GM18511 (cell line): Measurements from ENCODE around the gene TMEM248.
"Not testable (repeated sequence)": the region's sequence is repeated elsewhere in the genome, so short reads cannot be mapped to it uniquely, and the experiment has no call there.

Experiments used
- ATAC-seq: cut with Tn5 transposase; IDR thresholded peaks from one replicate; pipeline ENCODE4 v1.9.1; 2021; ENCODE audit warnings: mild to moderate bottlenecking, moderate library complexity; ENCODE audit not compliant: unreplicated experiment

The TMEM248 gene

DNA sequence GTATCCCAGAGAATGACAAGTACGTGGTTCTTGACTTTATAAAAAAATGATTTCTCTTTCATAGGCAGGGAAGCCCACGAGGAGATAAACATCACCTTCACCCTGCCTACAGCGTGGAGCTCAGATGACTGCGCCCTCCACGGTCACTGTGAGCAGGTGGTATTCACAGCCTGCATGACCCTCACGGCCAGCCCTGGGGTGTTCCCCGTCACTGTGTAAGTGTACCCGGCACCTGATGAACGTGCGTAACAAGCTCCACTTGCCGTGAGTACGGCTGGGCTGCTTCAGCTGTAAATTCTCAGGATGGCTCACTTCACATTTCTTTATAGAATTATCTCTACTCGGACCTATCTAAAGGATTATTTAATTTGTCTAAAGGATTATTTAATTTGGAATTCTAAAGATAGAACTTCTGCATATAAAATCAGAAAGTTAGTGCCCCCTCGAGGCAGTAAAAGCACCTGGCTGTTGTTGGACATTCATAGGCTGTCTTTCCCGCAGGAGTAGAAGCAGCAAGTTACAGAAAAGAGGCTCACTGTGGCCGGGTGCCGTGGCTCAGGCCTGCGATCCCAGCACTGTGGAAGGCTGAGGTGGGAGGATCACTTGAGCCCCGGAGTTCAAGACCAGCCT is 27.6 kb downstream of the TMEM248 start:
- ATAC-seq: no peak

- no peak for ATAC-seq
Measured at GRCh38 chr7:66950311-66950710, 29.3 kb downstream of the TMEM248 start.

DNA sequence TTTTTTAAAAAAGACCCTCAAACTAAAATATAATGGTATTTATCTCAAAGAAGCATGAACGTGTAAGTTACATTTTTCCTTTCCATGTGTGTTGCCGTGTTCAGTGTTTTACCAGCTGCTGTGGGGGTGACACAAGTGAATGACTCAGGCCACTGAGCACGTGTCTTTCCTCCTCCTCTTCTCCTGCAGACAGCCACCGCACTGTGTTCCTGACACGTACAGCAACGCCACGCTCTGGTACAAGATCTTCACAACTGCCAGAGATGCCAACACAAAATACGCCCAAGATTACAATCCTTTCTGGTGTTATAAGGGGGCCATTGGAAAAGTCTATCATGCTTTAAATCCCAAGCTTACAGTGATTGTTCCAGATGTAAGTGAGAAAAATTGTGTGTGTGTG is 29.7 kb downstream of the TMEM248 start:
- no peak for ATAC-seq

- no peak for ATAC-seq
Measured at GRCh38 chr7:66952343-66953043, 31.5 kb downstream of the TMEM248 start.

GRCh38 chr7:66953044-66953427 is 32.0 kb downstream of the TMEM248 start:
- no peak for ATAC-seq

DNA sequence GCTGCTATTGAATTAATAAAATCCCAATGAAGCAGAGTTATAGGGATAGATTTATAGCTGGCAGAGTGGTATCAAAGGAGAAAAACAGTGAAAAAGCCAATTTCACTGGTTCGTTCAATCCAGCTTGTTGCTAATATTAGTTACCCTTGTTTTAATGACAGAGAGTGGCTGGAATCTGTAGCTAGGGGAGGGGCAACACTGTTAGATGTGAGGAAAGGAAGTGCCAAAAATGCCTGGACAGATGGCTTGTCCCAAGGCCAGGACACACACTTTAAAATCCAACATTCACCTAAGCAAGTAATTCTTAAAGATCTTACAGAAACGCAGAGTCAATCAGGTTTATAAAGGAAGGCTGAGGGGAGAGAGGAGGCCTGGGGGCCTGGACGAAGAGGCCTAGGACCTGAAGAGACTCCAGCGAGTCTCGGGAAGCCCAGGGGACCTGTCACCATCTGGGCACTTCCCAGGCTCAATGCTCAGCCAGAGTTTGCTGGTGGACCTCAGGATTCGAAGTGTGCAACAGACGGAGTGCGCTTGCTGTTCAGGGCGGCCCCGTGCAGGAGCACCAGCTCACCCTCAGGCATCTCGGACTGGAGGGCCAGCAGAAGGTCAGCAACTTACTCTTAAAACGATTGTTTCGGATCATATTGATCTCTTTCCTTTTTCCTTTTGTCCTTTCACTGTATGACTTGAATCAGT is 36.7 kb downstream of the TMEM248 start:
- ATAC-seq: no peak

- no peak for ATAC-seq
Measured at GRCh38 chr7:66958538-66959350, 37.7 kb downstream of the TMEM248 start.

GRCh38 chr7:66960192-66960591 is 39.2 kb downstream of the TMEM248 start:
- no peak for ATAC-seq

- ATAC-seq: no peak
Measured at GRCh38 chr7:66961096-66961495, 40.1 kb downstream of the TMEM248 start.

DNA sequence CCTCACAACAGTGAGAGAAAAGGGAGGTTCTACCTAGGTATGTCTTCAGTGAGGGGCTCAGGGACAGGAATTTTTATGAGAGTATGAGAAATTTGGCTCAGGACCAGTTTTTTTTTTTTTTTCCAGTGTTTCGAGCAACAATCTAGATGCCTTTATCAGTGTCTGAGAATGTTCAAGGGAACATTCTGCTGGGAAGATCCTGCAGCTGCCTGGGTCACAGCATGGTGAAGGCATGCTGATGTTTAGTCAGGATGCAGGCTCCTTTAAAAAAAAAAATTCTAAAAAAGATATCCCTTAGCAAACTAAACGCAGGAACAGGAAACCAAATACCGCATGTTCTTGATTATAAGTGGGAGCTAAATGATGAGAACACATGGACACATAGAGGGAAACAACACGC is 43.4 kb downstream of the TMEM248 start:
- ATAC-seq: no peak

GRCh38 chr7:66967029-66967428 is 46.0 kb downstream of the TMEM248 start:
- no peak for ATAC-seq

DNA sequence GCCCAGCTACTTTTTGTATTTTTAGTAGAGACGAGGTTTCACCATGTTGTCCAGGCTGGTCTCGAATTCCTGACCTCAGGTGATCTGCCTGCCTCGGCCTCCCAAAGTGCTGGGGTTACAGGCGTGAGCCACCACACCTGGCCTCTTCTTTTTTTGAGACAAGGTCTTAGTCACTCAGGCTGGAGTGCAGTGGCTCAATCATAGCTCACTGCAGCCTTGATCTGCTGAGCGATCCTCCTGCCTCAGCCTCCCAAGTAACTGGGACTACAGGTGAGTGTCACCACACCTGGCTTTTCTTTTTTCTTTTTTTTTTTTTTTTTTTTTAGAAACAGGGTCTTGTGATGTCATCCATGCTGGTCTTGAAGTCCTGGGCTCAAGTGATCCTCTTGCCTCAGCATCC is 48.0 kb downstream of the TMEM248 start:
- not testable (repeated sequence) for ATAC-seq

DNA sequence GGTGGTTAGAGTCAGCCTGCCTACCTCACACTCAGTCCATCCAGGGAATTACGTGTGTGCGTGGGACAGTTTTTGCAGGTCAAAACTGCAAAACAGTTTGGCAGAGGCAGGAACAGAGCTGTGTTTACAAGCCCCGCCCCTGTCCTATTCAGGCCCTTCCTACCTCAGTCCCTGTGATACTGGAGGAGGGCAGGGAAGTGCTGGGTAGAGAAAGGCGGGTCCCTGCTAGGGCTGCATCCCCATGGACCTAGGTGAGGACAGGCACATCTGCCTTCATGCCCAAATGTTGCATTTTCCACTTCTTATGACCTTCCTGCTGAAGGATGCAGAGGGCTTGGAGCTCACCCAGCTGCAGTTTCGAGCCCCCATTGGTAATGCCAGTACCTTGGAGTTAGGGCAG is 49.3 kb downstream of the TMEM248 start:
- ATAC-seq: no peak

- no peak for ATAC-seq
Measured at GRCh38 chr7:66974986-66975590, 54.1 kb downstream of the TMEM248 start.

DNA sequence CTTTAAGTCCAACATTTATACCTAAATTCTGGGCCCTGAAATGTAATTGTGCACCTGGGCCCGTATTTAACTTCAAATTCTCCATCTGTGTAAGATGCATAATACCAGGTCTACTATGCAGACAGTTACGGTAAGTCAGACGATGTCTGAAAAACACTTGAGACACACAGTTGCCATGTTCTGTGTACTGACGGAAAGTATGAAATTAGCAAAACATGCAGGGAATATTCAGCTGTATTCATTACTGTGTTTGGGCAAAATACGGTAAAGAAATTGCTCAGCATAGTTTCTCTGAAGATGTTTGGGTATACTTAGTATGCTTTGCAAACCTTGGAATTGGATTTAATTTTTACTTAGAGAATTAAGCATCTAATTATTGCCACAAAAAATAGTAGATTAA is 57.3 kb downstream of the TMEM248 start:
- not testable (repeated sequence) for ATAC-seq

DNA sequence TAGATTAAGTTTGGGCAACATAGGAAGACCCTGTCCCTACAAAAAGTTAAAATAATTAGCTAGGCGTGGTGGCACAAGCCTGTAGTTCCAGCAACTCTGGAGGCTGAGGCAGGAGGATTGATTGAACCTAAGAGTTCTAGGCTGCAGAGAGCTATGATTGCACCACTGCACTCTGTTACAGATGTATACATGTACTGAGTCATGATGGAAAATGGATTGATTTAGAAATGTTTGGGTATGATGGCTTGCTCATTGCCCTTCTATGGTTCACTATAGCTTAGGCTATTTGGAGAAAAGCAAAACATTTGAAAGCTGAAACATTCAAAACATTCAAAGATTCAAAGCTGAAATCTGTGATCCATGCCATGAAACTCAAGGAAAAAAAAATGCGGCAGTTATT is 58.0 kb downstream of the TMEM248 start:
- ATAC-seq: not testable (repeated sequence)

- ATAC-seq: not testable (repeated sequence)
Measured at GRCh38 chr7:66980336-66980735, 59.3 kb downstream of the TMEM248 start.

GRCh38 chr7:66989552-66989951 is 68.5 kb downstream of the TMEM248 start:
- ATAC-seq: not testable (repeated sequence)

DNA sequence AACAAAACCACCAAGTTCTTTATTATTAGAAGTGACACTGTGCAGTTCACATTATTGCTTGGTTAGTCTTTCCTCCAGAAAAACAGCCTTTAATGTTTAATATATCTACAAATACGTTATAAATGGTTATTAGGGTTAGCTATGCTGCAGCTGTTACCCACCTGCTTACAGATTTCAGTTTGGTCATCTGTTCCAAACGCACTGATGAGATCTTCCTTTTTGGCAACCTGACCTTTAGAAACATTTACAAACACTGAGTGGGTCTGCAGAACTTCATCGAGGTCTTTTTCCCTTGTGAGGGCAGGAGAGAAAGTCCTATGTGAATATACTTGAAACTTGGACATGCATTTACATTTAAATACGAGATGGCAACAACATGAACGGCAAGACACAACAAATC is 73.0 kb downstream of the TMEM248 start:
- ATAC-seq: not testable (repeated sequence)

GRCh38 chr7:66994691-66995049 is 73.6 kb downstream of the TMEM248 start:
- peak; percentile 43 for ATAC-seq
